ENCODE results near the gene SSBP4. TPM values are rescaled to one million over a fixed set of nuclear protein-coding genes. Genes with fewer than 3 reads are reported as not detected.
A peak's percentile ranks its signal among the peaks of the same experiment; 100 is the strongest.
"Not testable (repeated sequence)": the region's sequence is repeated elsewhere in the genome, so short reads cannot be mapped to it uniquely, and the experiment has no call there.

SSBP4 gene
- total and polyA plus RNA-seq, 4 donors: 31.7 to 95.3 (median 72.4) TPM

- Histone ChIP-seq H3K4me3 (no peak overlapping the region), H3K4me1 (ENCODE audit: control insufficient read depth in 5 of 5, insufficient read depth in 5 of 5, low read length in 5 of 5) (peaks cover 0 to 6% (median 0%) of the 10 kb centered on the region in 5 donors), H3K36me3 (ENCODE audit: control insufficient read depth in 4 of 4, insufficient read depth in 4 of 4, low read length in 4 of 4) (no peaks in the 10 kb centered on the region), H3K9ac (ENCODE audit: insufficient read depth in 1 of 2, low read length in 2 of 2) (no peak overlapping the region), H3K27me3 (ENCODE audit: control insufficient read depth in 3 of 3, insufficient read depth in 3 of 3, low read length in 2 of 3) (no peaks in the 10 kb centered on the region), H3K9me3 (ENCODE audit: control insufficient read depth in 4 of 4, insufficient read depth in 3 of 4, low read length in 3 of 4) (no peaks in the 10 kb centered on the region), H3K27ac (ENCODE audit: low read depth in 1 of 2, low read length in 1 of 2) (peak overlapping the region in 1 of 2 donors; percentile 60)
- TF ChIP-seq, protein P1, sequence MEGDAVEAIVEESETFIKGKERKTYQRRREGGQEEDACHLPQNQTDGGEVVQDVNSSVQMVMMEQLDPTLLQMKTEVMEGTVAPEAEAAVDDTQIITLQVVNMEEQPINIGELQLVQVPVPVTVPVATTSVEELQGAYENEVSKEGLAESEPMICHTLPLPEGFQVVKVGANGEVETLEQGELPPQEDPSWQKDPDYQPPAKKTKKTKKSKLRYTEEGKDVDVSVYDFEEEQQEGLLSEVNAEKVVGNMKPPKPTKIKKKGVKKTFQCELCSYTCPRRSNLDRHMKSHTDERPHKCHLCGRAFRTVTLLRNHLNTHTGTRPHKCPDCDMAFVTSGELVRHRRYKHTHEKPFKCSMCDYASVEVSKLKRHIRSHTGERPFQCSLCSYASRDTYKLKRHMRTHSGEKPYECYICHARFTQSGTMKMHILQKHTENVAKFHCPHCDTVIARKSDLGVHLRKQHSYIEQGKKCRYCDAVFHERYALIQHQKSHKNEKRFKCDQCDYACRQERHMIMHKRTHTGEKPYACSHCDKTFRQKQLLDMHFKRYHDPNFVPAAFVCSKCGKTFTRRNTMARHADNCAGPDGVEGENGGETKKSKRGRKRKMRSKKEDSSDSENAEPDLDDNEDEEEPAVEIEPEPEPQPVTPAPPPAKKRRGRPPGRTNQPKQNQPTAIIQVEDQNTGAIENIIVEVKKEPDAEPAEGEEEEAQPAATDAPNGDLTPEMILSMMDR (IDR thresholded peaks at IDR 0.05; ENCODE audit: control extremely low read depth, extremely low read depth): no peak
- DNase-seq: peak; percentile 75 to 82 (median 76)
- peak; percentile 30 for ATAC-seq (ENCODE audit: insufficient read depth, low FRiP score)
- whole genome bisulfite sequencing, 2 donors: 28 to 41% methylated on average over 7 of the region's 7 CpGs
Measured at GRCh38 chr19:18401580-18402112, 17.6 kb upstream of the SSBP4 start.

DNA sequence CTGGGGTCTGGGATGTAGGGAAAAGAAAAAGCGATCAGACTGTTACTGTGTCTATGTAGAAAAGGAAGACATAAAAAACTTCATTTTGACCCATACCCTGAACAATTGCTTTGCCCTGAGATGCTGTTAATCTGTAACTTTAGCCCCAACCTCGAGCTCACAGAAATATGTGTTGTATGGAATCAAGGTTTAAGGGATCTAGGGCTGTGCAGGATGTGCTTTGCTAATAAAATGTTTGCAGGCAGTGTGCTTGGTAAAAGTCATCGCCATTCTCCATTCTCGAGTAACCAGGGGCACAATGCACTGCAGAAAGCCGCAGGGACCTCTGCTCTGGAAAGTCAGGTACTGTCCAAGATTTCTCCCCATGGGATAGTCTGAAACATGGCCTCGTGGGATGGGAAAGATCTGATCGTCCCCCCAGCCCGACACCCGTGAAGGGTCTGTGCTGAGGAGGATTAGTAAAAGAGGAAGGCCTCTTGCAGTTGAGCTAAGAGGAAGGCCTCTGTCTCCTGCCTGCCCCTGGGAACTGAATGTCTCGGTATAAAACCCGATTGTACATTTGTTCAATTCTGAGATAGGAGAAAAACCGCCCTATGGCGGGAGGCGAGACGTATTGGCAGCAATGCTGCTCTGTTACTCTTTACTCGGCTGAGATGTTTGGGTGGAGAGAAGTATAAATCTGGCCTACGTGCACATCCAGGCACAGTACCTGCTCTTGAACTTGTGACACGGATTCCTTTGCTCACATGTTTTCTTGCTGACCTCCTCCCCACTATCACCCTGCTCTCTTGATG lies 16.5 kb upstream of the SSBP4 start:
- WGBS, 2 donors: 42 to 62% methylated on average over 18 of the region's 18 CpGs
- not testable (repeated sequence) for H3K27me3 ChIP-seq (ENCODE audit: control insufficient read depth in 3 of 3, insufficient read depth in 3 of 3, low read length in 2 of 3); ATAC-seq (ENCODE audit: insufficient read depth, low FRiP score); H3K4me1 ChIP-seq (ENCODE audit: control insufficient read depth in 5 of 5, insufficient read depth in 5 of 5, low read length in 5 of 5); H3K36me3 ChIP-seq (ENCODE audit: control insufficient read depth in 4 of 4, insufficient read depth in 4 of 4, low read length in 4 of 4); DNase-seq; H3K9ac ChIP-seq (ENCODE audit: insufficient read depth in 1 of 2, low read length in 2 of 2); H3K4me3 ChIP-seq; H3K27ac ChIP-seq (ENCODE audit: low read depth in 1 of 2, low read length in 1 of 2); H3K9me3 ChIP-seq (ENCODE audit: control insufficient read depth in 4 of 4, insufficient read depth in 3 of 4, low read length in 3 of 4)

- not testable (repeated sequence) for H3K9ac ChIP-seq (ENCODE audit: insufficient read depth in 1 of 2, low read length in 2 of 2); H3K36me3 ChIP-seq (ENCODE audit: control insufficient read depth in 4 of 4, insufficient read depth in 4 of 4, low read length in 4 of 4); ATAC-seq (ENCODE audit: insufficient read depth, low FRiP score); H3K4me1 ChIP-seq (ENCODE audit: control insufficient read depth in 5 of 5, insufficient read depth in 5 of 5, low read length in 5 of 5); DNase-seq; H3K4me3 ChIP-seq; H3K9me3 ChIP-seq (ENCODE audit: control insufficient read depth in 4 of 4, insufficient read depth in 3 of 4, low read length in 3 of 4); H3K27me3 ChIP-seq (ENCODE audit: control insufficient read depth in 3 of 3, insufficient read depth in 3 of 3, low read length in 2 of 3); H3K27ac ChIP-seq (ENCODE audit: low read depth in 1 of 2, low read length in 1 of 2)
- 83 to 90% methylated on average over 11 of the region's 11 CpGs for WGBS, 2 donors
Measured at GRCh38 chr19:18405754-18406153, 13.4 kb upstream of the SSBP4 start.

GRCh38 chr19:18406749-18407148 lies 12.4 kb upstream of the SSBP4 start:
- Histone ChIP-seq H3K9me3 (ENCODE audit: control insufficient read depth in 4 of 4, insufficient read depth in 3 of 4, low read length in 3 of 4) (no peaks in the 10 kb centered on the region), H3K36me3 (ENCODE audit: control insufficient read depth in 4 of 4, insufficient read depth in 4 of 4, low read length in 4 of 4) (no peaks in the 10 kb centered on the region), H3K4me1 (ENCODE audit: control insufficient read depth in 5 of 5, insufficient read depth in 5 of 5, low read length in 5 of 5) (no peaks in the 10 kb centered on the region), H3K4me3 (no peak overlapping the region), H3K27me3 (ENCODE audit: control insufficient read depth in 3 of 3, insufficient read depth in 3 of 3, low read length in 2 of 3) (no peaks in the 10 kb centered on the region), H3K9ac (ENCODE audit: insufficient read depth in 1 of 2, low read length in 2 of 2) (no peak overlapping the region), H3K27ac (ENCODE audit: low read depth in 1 of 2, low read length in 1 of 2) (no peak overlapping the region)
- DNase-seq (no peak), ATAC-seq (ENCODE audit: insufficient read depth, low FRiP score) (no peak)
- WGBS, 2 donors: 94 to 97% methylated on average over 9 of the region's 9 CpGs
- TF ChIP-seq, protein P1 (IDR thresholded peaks at IDR 0.05; ENCODE audit: control extremely low read depth, extremely low read depth): no peak
